HG03565 (cell line): ENCODE measurements around the gene ALDOC.

ENCODE experiments used
- ATAC-seq: cut with Tn5 transposase; IDR thresholded peaks from one replicate; pipeline ENCODE4 v1.9.1; 2021; ENCODE audit warnings: mild to moderate bottlenecking, moderate library complexity; ENCODE audit not compliant: unreplicated experiment

ALDOC gene

GRCh38 chr17:28533091-28533807, 43.4 kb downstream of the ALDOC start:
- no peak for ATAC-seq

GRCh38 chr17:28532050-28532960, 44.4 kb downstream of the ALDOC start:
- no peak for ATAC-seq

- ATAC-seq = no peak
Measured at GRCh38 chr17:28530926-28531325, 45.8 kb downstream of the ALDOC start.

GRCh38 chr17:28530250-28530649, 46.4 kb downstream of the ALDOC start:
- ATAC-seq = no peak

- no peak for ATAC-seq
Measured at GRCh38 chr17:28529013-28529400, 47.7 kb downstream of the ALDOC start.

- ATAC-seq = no peak
Measured at GRCh38 chr17:28528327-28529012, 48.2 kb downstream of the ALDOC start.

GRCh38 chr17:28527859-28528258, 48.8 kb downstream of the ALDOC start:
- no peak for ATAC-seq

- ATAC-seq = no peak
Measured at GRCh38 chr17:28527181-28527681, 49.5 kb downstream of the ALDOC start.

GRCh38 chr17:28526381-28526780, 50.3 kb downstream of the ALDOC start:
- ATAC-seq = no peak

GRCh38 chr17:28524476-28525424, 51.9 kb downstream of the ALDOC start:
- ATAC-seq = no peak

- ATAC-seq = no peak
Measured at GRCh38 chr17:28523876-28524275, 52.8 kb downstream of the ALDOC start.

- no peak for ATAC-seq
Measured at GRCh38 chr17:28523186-28523585, 53.5 kb downstream of the ALDOC start.
